Activated T-cell treated with anti-CD3 and anti-CD28 coated beads, Interleukin-2, amount 50 U/mL, for 72 hours (primary cell): ENCODE measurements around the gene KBTBD6. TPM values are rescaled to one million over a fixed set of nuclear protein-coding genes. Genes with fewer than 3 reads are reported as not detected.
"Not testable (repeated sequence)": the region's sequence is repeated elsewhere in the genome, so short reads cannot be mapped to it uniquely, and the experiment has no call there.

ENCODE experiments used
- ATAC-seq, 2 donors: fragments of 150-1000 bp; cut with Tn5 transposase; replicated peaks in 1 of 2; 2 replicates each; pipeline ENCODE4 v1.10.0; 2021; ENCODE audit warnings: moderate library complexity in 2 of 2, mild to moderate bottlenecking in 1 of 2
- DNase-seq, 2 donors: peaks; one replicate each; pipeline ENCODE4 v3.0.0; 2021 to 2022; ENCODE audit warnings: mixed read lengths in 1 of 2
- H3K27ac Mint-ChIP-seq: one replicate; pipeline ENCODE4 v1.8.0; 2022; ENCODE audit warnings: mild to moderate bottlenecking, moderate library complexity, mixed read lengths
- H3K27me3 Mint-ChIP-seq: one replicate; pipeline ENCODE4 v1.8.0; 2022; ENCODE audit warnings: low read depth, mixed read lengths
- H3K36me3 Mint-ChIP-seq, 2 donors: one replicate each; pipeline ENCODE4 v1.8.0; 2022; ENCODE audit warnings: mixed read lengths in 2 of 2, mild to moderate bottlenecking in 1 of 2; ENCODE audit not compliant: insufficient read depth in 2 of 2
- H3K4me1 Mint-ChIP-seq: one replicate; pipeline ENCODE4 v1.8.0; 2022; ENCODE audit warnings: low read depth, mixed read lengths
- H3K4me3 Mint-ChIP-seq, 2 donors: one replicate each; pipeline ENCODE4 v1.8.0; 2022; ENCODE audit warnings: mild to moderate bottlenecking in 2 of 2, mixed read lengths in 2 of 2, moderate library complexity in 2 of 2
- H3K9me3 Mint-ChIP-seq, 2 donors: one replicate each; pipeline ENCODE4 v1.8.0; 2022; ENCODE audit warnings: mixed read lengths in 2 of 2
- total RNA-seq, 2 donors: library from RNA; stranded (reverse); gene quantifications; one replicate each; pipeline ENCODE4 v1.2.3, GENCODE V29; 2022

KBTBD6 gene
- total RNA-seq, 2 donors from 2014 or later, result 3.9 TPM

DNA sequence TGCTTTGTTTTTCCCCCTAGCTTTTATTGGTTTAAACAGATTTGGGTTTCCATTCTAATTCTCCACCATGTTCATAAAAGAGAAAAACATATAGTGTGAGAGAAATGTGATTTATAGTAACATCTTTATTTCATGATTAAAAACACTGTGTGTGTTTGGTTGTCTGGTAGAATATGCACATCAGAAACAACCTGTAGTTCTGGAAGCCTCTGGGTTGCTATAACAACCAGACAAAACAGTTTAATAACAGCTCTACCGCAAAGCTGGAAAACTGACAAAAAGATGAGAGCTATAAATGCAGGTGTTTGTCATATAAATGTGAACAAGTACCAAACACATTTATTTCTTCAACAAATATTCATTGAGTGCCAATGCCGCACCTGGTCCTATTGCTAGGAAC is 9.8 kb downstream of the KBTBD6 start:
- ATAC-seq (no peak), DNase-seq (no peak)
- peaks cover 4% of the 10 kb centered on the region for H3K4me1 Mint-ChIP-seq
- H3K36me3 Mint-ChIP-seq, result peaks cover 2 to 6% of the 10 kb centered on the region in 2 donors
- H3K27me3 Mint-ChIP-seq, result no peaks in the 10 kb centered on the region
- no peak overlapping the region for H3K4me3 Mint-ChIP-seq
- no peak overlapping the region for H3K27ac Mint-ChIP-seq
- H3K9me3 Mint-ChIP-seq, result no peaks in the 10 kb centered on the region

DNA sequence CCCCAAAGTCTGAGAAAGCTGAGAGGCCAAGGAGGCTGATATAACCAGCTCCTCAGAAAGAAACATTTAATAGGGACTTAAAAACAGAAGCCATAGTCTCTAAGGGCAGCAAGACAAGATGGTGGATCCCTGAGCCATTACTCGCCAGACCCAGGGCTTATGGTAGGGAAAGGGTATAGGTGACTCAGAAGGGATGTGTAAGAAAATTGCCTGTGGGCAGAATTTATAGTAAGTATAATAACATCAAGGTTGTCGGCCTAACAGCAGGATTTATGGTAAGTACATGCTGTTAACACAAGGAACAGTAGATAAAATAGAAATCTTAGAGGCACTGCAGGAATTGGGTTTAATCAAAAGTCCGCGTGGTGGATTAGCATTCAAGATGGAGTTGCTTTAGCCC is 14.7 kb downstream of the KBTBD6 start:
- Mint-ChIP-seq H3K4me3 (no peak overlapping the region), H3K36me3 (no peaks in the 10 kb centered on the region), H3K9me3 (no peaks in the 10 kb centered on the region), H3K27me3 (no peaks in the 10 kb centered on the region), H3K4me1 (no peaks in the 10 kb centered on the region), H3K27ac (no peak overlapping the region)
- ATAC-seq (no peak), DNase-seq (no peak)

DNA sequence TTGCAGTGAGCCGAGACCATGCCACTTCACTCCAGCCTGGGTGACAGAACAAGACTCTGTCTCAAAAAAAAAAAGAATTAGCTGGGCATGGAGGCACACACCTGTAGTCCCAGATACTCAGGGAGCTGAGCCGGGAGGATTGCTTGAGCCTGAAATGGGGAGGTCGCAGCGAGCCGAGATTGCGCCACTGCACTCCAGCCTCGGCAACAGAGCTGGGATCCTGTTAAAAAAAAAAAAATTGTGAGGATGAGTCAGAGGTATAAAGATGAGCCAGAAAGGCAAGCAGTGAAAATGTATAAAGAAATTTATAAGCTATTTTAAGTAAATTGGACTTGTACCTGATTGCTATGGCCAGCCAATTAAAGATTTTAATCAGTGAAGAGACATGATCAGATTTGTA is 21.1 kb downstream of the KBTBD6 start:
- Mint-ChIP-seq H3K27me3 (no peaks in the 10 kb centered on the region), H3K9me3 (no peaks in the 10 kb centered on the region), H3K27ac (no peak overlapping the region), H3K4me1 (no peaks in the 10 kb centered on the region), H3K36me3 (no peaks in the 10 kb centered on the region), H3K4me3 (no peak overlapping the region)
- DNase-seq (no peak), ATAC-seq (no peak)

DNA sequence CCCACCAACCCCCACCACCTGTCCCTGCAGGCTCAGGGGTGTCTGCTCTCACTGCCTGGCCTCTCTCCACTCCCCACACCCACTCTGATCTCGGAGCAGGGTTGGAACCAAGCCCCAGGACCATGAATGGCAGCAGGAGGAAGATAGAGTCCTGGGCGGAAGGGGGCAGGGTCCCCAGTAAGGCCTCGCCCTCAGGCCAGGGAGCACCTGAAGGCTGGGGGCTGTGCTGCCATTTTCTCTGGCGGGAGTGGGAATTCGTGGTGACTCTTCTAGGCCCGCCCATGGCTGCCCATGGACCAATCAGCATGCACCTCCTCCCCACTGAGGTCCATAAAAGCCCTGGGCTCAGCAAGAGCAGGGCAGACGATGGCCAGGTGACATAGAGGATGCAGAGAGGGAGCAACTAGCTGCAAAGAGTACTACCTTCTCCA is 25.0 kb downstream of the KBTBD6 start:
- Mint-ChIP-seq H3K36me3 (no peaks in the 10 kb centered on the region), H3K4me1 (no peaks in the 10 kb centered on the region), H3K27ac (no peak overlapping the region), H3K4me3 (no peak overlapping the region), H3K9me3 (no peaks in the 10 kb centered on the region), H3K27me3 (no peaks in the 10 kb centered on the region)
- no peak for ATAC-seq
- DNase-seq, result no peak

DNA sequence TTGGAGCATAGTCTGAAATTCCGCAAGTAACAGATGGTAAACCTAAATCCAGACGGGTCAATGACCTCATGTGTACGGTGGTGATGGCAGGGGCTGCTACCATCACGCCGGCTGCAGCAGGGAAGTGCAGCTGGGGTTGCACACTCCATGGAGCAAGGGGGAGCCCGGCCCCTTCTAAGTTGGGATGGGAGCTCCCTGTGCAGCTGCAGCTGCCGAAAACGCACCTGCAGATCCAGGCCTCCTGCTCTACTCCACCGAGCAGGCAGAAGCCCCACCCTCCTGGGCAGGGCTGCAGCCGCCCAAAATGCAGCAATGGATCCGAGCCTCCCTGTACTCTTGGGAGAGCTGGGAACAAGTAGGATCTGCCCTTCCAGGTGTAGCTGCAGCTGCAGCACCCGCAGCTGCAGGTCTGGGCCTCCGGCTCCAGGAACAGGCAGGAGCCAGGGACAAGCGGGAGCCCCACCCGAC is 25.5 kb downstream of the KBTBD6 start:
- no peaks in the 10 kb centered on the region for H3K9me3 Mint-ChIP-seq
- H3K4me3 Mint-ChIP-seq, result no peak overlapping the region
- H3K27ac Mint-ChIP-seq, result no peak overlapping the region
- no peaks in the 10 kb centered on the region for H3K27me3 Mint-ChIP-seq
- DNase-seq (no peak), ATAC-seq (no peak)
- no peaks in the 10 kb centered on the region for H3K36me3 Mint-ChIP-seq
- H3K4me1 Mint-ChIP-seq, result no peaks in the 10 kb centered on the region

GRCh38 chr13:41099986-41100385 is 32.6 kb downstream of the KBTBD6 start:
- Mint-ChIP-seq H3K27me3 (no peaks in the 10 kb centered on the region), H3K4me1 (no peaks in the 10 kb centered on the region)
- no peak for ATAC-seq

GRCh38 chr13:41098761-41099160 is 33.8 kb downstream of the KBTBD6 start:
- DNase-seq, result no peak
- Mint-ChIP-seq H3K4me1 (no peaks in the 10 kb centered on the region), H3K9me3 (peaks cover 0 to 3% of the 10 kb centered on the region in 2 donors), H3K36me3 (no peaks in the 10 kb centered on the region), H3K27me3 (no peaks in the 10 kb centered on the region), H3K4me3 (no peak overlapping the region), H3K27ac (no peak overlapping the region)
- ATAC-seq, result no peak

More at GRCh38 chr13:41099986-41100385, 32.6 kb downstream of the KBTBD6 start:
- no peak overlapping the region for H3K4me3 Mint-ChIP-seq
- no peak overlapping the region for H3K27ac Mint-ChIP-seq
- H3K36me3 Mint-ChIP-seq, result no peaks in the 10 kb centered on the region
- no peak for DNase-seq
- H3K9me3 Mint-ChIP-seq, result peaks cover 0 to 3% of the 10 kb centered on the region in 2 donors

- H3K4me1 Mint-ChIP-seq, H3K4me3 Mint-ChIP-seq, H3K9me3 Mint-ChIP-seq, DNase-seq, H3K27ac Mint-ChIP-seq, ATAC-seq, H3K27me3 Mint-ChIP-seq, H3K36me3 Mint-ChIP-seq: not testable (repeated sequence)
Measured at GRCh38 chr13:41095681-41096080, 36.9 kb downstream of the KBTBD6 start.

- ATAC-seq (no peak), DNase-seq (no peak)
- H3K9me3 Mint-ChIP-seq, result peaks cover 0 to 2% of the 10 kb centered on the region in 2 donors
- no peaks in the 10 kb centered on the region for H3K27me3 Mint-ChIP-seq
- no peak overlapping the region for H3K4me3 Mint-ChIP-seq
- peaks cover 0 to 9% of the 10 kb centered on the region in 2 donors for H3K36me3 Mint-ChIP-seq
- H3K27ac Mint-ChIP-seq, result no peak overlapping the region
- no peaks in the 10 kb centered on the region for H3K4me1 Mint-ChIP-seq
Measured at GRCh38 chr13:41085961-41086585, 46.5 kb downstream of the KBTBD6 start.

- no peak overlapping the region for H3K4me3 Mint-ChIP-seq
- no peak overlapping the region for H3K27ac Mint-ChIP-seq
- DNase-seq (no peak), ATAC-seq (no peak)
- H3K9me3 Mint-ChIP-seq, result no peaks in the 10 kb centered on the region
- H3K27me3 Mint-ChIP-seq, result no peaks in the 10 kb centered on the region
- no peaks in the 10 kb centered on the region for H3K4me1 Mint-ChIP-seq
- peaks cover 5 to 27% of the 10 kb centered on the region in 2 donors for H3K36me3 Mint-ChIP-seq
Measured at GRCh38 chr13:41079725-41080124, 52.9 kb downstream of the KBTBD6 start.

Other genes starting within 250 kb of the KBTBD6 start
- gene ELF1, start 113.5 kb downstream of the KBTBD6 start, total RNA-seq, result 100 to 1,000 TPM; 106 to 117 TPM
- 10 to 100 TPM in 1 of 2 donors, 1 to 10 TPM in 1; 9.9 to 12.1 TPM for gene WBP4, start 71.3 kb downstream of the KBTBD6 start, total RNA-seq
- 1 to 10 TPM; 4.2 to 4.6 TPM for gene KBTBD7, start 61.8 kb upstream of the KBTBD6 start, total RNA-seq
- 10 to 100 TPM; 24.2 to 30.3 TPM for gene MTRF1, start 130.8 kb upstream of the KBTBD6 start, total RNA-seq
- gene NAA16, start 178.5 kb upstream of the KBTBD6 start, total RNA-seq, result 10 to 100 TPM; 16.5 to 27.3 TPM